Measurements from ENCODE around the gene CNIH4.

- no peak for TF ChIP-seq CTCF (IDR thresholded peaks at IDR 0.05; ENCODE audit: low read length)
- TF ChIP-seq EZH2 (optimal IDR thresholded peaks at IDR 0.05; ENCODE audit: low read depth, low read length): no peak
These were observed 51.6 kb downstream of the CNIH4 start for GRCh38 chr1:224408294-224408590.

All from MM.1S (cell line).